Left hindlimb (tissue), 1 donor: Measurements from ENCODE around the gene FXYD4.
A peak's percentile ranks its signal among the peaks of the same experiment; 100 is the strongest.
"Not testable (repeated sequence)": the region's sequence is repeated elsewhere in the genome, so short reads cannot be mapped to it uniquely, and the experiment has no call there.

Experiments
- DNase-seq: peaks from one replicate; pipeline ENCODE4 v3.0.0-alpha.2; 2018

The FXYD4 gene

DNA sequence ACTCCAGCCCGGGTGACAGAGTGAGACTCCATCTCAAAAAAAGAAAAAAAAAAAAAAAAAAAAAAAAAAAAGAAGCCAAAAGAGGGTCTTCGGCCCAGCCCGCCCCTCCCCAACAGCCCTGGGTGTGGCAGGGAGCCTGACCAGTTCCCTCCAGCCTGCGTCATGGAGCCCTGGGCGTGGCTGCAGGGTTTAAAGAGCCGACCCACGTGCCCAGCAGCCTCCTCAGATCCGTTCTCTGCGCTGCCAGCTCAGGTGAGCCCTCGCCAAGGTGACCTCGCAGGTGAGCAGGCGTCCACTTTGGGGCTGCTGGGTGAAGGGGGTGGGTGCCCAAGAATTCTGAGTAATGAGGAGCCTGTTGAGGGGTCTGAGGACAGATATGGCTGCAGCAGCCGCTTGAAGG, at the start of gene FXYD4:
TSS of gene FXYD4 (plus strand) at position 219 of the 400 bp plus-strand sequence. CDS start 2,111 bp downstream, outside the sequence.
- no peak for DNase-seq

DNA sequence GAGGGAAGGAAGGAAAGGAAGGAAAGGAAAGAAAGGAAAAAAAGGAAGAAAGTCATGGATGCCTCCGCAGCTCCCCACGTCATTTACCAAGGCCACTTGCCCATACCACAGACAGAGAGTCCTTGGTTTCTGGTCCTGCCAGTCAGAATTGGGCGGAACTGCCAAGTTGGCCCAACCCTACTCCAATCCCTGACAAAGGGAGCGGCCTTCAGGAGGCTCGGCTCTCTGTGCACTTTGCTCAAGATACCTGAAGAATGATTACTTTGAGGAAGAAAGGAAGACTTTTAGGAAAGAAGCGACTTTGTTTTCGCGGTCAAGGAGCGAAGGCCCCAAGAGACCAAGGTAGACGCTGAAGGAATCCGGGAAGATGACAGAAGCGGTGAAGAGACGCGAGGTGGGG, 49.1 kb upstream of the FXYD4 start:
- no peak for DNase-seq

DNA sequence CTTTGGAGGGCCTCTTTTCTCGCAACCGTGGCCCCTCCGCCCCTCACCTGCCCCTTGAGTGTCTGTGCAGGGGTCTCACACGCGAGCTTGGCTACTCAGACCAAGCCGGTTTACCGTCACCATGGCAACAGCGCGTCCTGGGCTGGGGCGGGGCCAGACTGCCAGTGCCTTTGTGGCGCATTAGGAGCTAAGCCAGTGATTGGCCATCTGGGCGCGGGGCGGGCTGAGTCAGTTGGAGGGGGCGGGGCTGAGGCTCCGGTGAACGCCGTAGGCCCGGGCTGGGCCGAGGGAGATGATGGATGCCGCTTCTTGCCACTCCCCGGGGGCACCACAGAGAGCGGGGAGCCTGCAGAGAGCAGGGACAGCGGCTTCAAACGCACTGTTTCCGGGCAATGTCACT, 48.7 kb upstream of the FXYD4 start:
- peak; percentile 91 for DNase-seq

GRCh38 chr10:43323245-43323644, 48.2 kb upstream of the FXYD4 start:
- no peak for DNase-seq

DNA sequence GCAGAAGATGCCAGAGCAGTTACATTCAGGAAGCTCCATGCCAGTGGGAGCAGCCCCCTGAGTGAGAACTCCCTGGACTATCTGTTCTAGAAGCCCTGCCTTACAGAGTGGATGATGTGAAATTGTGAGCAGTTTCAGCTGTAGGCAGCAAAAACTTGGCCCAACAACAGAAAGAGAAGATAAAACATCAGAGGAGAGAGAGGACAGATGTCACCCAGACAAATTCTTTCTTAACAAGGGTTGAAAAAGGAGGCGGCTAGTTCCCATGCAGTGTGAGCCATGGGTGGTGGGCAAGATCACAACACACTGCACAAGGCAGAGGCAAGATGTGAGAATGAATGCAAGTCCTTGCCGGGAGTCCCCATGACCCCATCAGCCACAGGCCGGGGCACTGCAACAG, 46.6 kb upstream of the FXYD4 start:
- no peak for DNase-seq

DNA sequence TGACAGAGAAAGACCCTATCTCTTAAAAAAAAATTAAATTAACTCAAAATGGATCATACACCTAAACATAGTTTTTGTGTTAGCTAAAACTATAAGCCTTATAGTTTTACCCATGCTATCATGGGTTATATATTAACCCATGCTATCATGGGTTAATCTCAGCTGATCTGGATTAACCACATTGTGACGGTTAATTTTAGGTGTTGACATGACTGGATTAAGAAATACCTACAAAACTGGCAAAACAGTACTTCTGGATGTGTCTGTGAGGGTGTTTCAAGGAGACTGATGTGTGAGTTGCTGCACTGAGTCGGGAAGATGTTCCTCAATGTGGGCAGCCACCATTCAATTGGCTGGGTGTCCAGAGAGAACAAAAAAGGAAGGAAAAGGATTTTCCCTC, 44.3 kb upstream of the FXYD4 start:
- no peak for DNase-seq

DNA sequence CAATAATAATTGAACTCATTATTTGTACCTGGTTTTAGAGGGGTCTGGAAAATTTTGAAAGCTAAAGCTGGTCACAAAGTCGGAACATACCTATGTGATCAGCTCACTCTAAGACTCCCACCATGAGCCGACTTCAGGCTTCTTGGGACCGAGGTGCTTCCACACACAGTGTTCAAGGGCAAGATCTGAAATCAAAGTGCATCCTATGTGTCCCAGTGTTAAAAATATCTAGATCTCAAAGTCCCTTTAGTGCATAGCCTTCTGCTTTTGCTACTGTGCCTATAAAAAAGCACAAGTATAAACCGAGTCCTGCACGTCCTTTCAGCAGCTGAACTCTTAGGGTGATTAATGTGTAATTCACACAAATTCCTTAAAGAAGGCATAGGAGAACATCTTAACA, 43.5 kb upstream of the FXYD4 start:
- DNase-seq: no peak

GRCh38 chr10:43328810-43329209, 42.6 kb upstream of the FXYD4 start:
- not testable (repeated sequence) for DNase-seq

DNA sequence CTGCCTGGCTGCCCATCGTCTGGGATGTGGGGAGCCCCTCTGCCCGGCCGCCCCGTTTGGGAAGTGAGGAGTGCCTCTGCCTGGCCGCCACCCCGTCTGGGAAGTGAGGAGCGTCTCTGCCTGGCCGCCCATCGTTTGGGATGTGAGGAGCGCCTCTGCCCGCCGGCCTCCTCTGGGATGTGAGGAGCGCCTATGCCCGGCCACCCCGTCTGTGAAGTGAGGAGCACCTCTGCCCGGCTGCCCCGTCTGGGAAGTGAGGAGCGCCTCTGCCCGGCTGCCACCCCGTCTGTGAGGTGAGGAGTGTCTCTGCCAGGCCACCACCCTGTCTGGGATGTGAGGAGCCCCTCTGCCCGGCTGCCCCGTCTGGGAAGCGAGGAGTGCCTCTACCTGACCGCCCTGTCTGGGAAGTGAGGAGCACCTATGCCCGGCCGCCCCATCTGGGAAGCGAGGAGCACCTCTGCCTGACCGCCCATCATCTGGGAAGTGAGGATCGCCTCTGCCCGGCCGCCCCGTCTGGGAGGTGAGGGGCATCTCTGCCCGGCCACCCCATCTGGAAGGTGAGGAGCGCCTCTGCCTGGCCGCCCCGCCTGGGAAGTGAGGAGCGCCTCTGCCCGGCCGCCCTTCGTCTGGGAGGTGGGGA, 42.1 kb upstream of the FXYD4 start:
- not testable (repeated sequence) for DNase-seq

DNA sequence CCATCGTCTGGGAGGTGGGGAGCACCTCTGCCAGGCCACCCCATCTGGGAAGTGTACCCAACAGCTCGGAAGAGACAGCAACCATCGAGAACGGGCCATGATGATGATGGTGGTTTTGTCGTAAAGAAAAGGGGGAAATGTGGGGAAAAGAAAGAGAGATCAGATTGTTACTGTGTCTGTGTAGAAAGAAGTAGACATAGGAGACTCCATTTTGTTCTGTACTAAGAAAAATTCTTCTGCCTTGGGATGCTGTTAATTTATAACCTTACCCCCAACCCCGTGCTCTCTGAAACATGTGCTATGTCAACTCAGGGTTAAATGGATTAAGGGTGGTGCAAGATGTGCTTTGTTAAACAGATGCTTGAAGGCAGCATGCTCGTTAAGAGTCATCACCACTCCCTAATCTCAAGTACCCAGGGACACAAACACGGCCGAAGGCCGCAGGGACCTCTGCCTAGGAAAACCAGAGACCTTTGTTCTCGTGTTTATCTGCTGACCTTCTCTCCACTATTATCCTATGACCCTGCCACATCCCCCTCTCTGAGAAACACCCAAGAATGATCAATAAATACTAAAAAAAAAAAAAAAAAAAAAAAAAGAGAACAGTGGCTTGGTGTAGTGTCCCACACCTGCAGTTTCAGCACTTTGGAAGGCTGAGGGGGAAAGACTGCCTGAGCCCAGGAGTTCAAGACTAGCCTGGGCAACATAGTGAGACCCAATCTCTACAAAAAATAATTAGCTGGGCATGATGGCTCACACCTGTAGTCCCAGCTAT, 41.2 kb upstream of the FXYD4 start:
- not testable (repeated sequence) for DNase-seq

GRCh38 chr10:43330824-43331127, 40.7 kb upstream of the FXYD4 start:
- DNase-seq: not testable (repeated sequence)

DNA sequence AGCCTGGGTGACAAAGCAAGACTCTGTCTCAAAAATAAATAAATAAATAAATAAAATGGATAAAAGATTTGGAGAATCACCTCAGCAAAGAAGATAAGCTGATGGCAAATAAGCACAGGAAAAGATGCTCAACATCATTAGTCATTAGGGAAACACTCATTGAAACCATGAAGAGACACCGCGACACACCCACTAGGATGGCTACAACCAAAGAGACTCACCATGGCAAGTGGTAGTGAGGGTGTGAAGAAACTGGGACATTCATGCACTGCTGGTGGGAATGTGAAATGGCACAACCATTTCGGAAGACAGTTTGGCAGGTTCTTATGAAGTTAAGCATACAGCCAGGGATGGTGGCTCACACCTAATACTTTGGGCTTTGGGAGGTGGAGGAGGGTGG, 37.8 kb upstream of the FXYD4 start:
- no peak for DNase-seq

- no peak for DNase-seq
These were observed 35.4 kb upstream of the FXYD4 start for GRCh38 chr10:43336061-43336460.

DNA sequence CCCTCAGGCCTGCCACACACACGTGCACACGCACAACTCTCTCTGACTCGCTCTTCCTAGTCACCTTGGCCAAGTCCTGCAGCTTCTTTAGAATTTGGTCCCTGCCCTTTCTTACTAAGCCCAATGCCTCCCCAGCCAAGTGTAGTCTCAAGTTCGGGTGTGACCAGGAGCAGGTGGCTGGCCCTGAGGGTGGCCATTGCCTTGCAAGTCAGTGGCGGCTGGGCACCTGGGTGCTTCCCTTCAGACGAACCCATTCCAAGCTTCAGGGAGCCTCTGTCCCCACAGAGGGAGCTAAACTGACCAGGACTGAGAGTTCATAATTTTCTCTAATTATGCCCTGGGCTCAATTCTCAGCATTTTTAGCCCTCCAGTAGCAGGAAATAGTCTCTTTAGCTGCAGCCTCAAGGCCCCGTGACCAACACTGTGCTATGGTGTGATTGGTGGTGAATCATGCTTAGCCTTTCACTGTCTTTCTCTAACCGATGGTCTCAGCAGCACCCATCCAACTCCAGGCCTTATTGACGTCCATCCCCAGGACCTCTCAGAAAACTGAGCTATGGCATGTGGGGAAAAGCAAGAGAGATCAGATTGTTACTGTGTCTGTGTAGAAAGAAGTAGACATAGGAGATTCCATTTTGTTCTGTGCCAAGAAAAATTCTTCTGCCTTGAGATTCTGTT, 34.7 kb upstream of the FXYD4 start:
- DNase-seq: no peak

DNA sequence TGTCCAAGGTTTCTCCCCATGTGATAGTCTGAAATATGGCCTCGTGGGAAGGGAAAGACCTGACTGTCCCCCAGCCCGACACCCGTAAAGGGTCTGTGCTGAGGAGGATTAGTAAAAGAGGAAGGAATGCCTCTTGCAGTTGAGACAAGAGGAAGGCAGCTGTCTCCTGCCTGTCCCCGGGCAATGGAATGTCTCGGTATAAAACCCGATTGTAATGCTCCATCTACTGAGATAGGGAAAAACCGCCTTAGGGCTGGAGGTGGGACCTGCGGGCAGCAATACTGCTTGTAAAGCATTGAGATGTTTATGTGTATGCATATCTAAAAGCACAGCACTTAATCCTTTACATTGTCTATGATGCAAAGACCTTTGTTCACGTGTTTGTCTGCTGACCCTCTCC, 33.9 kb upstream of the FXYD4 start:
- DNase-seq: not testable (repeated sequence)

- no peak for DNase-seq
These were observed 33.3 kb upstream of the FXYD4 start for GRCh38 chr10:43338117-43338516.

DNA sequence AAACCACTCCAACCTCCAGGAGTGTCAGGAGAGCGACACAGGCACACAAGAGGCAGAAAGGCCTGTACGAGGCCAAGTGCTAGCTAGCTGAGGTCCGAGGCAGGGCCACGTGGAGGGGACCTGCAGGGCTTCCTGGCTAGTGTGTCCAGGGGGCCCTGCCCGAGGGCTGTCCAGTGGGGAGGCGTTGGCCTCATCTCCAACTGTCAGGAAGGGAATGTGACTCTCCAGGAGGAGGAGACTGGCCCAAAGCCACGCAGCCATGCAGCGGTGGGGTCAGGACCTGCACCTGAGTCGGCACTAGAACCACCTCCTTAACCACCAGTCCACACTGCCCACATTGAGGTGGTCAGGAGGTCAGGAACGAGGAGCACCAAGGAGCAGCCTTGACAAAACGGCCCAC, 32.3 kb upstream of the FXYD4 start:
- DNase-seq: no peak

DNA sequence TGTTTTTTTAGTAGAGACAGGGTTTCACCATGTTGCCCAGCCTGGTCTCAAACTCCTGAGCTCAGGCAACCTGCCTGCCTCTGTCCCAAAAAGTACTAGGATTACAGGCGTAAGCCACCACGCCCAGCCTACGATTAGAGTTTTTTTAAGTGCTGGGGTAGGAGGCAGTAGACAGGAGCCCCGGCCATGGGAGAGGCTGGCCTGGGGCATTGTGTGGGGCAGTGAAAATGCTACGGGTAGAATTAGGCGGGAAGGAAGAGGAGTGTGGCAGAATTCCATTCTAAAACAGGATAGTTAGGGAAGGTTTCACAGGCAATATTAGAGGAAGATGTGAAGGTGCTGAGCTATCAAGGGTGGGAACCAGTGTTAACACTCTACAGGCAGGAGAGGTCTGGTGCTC, 31.3 kb upstream of the FXYD4 start:
- no peak for DNase-seq

DNA sequence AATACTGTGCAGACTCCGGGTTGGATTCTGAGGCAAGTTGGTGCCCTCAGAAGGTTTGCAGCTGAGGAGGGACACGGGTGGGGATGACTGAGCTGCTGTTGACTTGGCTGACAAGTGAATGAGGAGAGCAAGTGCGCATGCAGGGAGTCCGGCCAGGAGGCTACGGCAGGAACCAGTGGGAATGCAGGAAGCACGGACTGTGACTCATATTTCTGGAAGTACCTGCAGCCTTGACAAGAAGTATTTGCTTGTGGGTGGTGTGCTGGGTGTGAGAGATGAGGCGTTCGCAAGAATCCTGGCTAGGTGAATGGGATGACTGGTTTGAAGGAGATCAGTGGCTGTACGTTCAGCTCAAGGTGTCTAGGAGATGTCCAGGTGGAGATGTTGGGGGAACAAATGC, 30.8 kb upstream of the FXYD4 start:
- no peak for DNase-seq

- DNase-seq: no peak
These were observed 30.0 kb upstream of the FXYD4 start for GRCh38 chr10:43341450-43341849.

- DNase-seq: no peak
These were observed 28.9 kb upstream of the FXYD4 start for GRCh38 chr10:43342279-43343125.

GRCh38 chr10:43343126-43343525, 28.3 kb upstream of the FXYD4 start:
- DNase-seq: no peak

- no peak for DNase-seq
These were observed 27.4 kb upstream of the FXYD4 start for GRCh38 chr10:43344051-43344450.
